Stimulated activated naive B cell treated with anti-CD40 and anti-IgM and Interleukin-4, amounts not matched to agents 10 μg/mL and 1 μg/mL and 100 μg/mL, for 72 hours (primary cell): ENCODE measurements around the gene HTR6.
A peak's percentile ranks its signal among the peaks of the same experiment; 100 is the strongest.

Experiments used
- ATAC-seq, 2 donors: fragments of 150-1000 bp; cut with Tn5 transposase; replicated peaks; 2 replicates each; pipeline ENCODE4 v1.10.0; 2021; ENCODE audit warnings: moderate library complexity in 1 of 2
- DNase-seq: peaks from one replicate; pipeline ENCODE4 v3.0.0; 2021
- H3K27ac Mint-ChIP-seq: one replicate; pipeline ENCODE4 v1.8.0; 2022; ENCODE audit warnings: mild to moderate bottlenecking, mixed read lengths
- H3K27me3 Mint-ChIP-seq, 2 donors: one replicate each; pipeline ENCODE4 v1.8.0; 2022; ENCODE audit warnings: mixed read lengths in 2 of 2
- H3K36me3 Mint-ChIP-seq, 2 donors: one replicate each; pipeline ENCODE4 v1.8.0; 2022; ENCODE audit warnings: mixed read lengths in 2 of 2, mild to moderate bottlenecking in 1 of 2
- H3K4me1 Mint-ChIP-seq, 2 donors: one replicate each; pipeline ENCODE4 v1.8.0; 2022; ENCODE audit warnings: mixed read lengths in 2 of 2, mild to moderate bottlenecking in 1 of 2
- H3K4me3 Mint-ChIP-seq, 2 donors: one replicate each; pipeline ENCODE4 v1.8.0; 2022; ENCODE audit warnings: mild to moderate bottlenecking in 2 of 2, mixed read lengths in 2 of 2, moderate library complexity in 1 of 2
- H3K9me3 Mint-ChIP-seq, 2 donors: one replicate each; pipeline ENCODE4 v1.8.0; 2022; ENCODE audit warnings: mixed read lengths in 2 of 2, mild to moderate bottlenecking in 1 of 2

HTR6 gene

DNA sequence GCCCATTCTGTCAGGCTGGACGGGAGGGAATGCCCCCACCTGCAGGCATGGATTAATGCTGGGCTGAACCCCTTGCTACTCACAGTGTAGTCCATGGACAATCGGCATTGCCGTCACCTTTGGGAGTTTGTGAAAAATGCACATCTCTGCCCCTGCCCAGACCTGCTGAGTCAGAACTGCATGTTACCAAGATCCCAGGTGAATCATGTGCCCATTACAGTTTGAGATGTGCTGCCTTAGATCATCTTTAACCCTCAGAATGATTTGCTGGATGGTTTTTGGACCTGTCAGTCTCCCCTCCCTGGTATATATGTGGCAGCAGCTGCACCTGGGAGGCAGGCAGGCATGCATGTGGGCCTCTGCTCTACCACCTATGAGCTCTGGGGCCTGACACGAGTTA, 15.0 kb downstream of the HTR6 start:
- Mint-ChIP-seq H3K9me3 (no peaks in the 10 kb centered on the region), H3K36me3 (peaks cover under 1 to 5% of the 10 kb centered on the region in 2 donors), H3K4me1 (no peaks in the 10 kb centered on the region), H3K27me3 (peaks cover 12 to 15% of the 10 kb centered on the region in 2 donors), H3K27ac (no peak overlapping the region), H3K4me3 (no peak overlapping the region)
- no peak for DNase-seq
- no peak for ATAC-seq

GRCh38 chr1:19680644-19681043, 16.0 kb downstream of the HTR6 start:
- Mint-ChIP-seq H3K27me3 (peaks cover 2 to 11% of the 10 kb centered on the region in 2 donors), H3K4me3 (no peak overlapping the region), H3K9me3 (no peaks in the 10 kb centered on the region), H3K4me1 (no peaks in the 10 kb centered on the region), H3K36me3 (peaks cover 4 to 8% of the 10 kb centered on the region in 2 donors), H3K27ac (no peak overlapping the region)
- DNase-seq (no peak), ATAC-seq (no peak)

GRCh38 chr1:19682257-19682656, 17.6 kb downstream of the HTR6 start:
- Mint-ChIP-seq H3K4me3 (no peak overlapping the region), H3K4me1 (no peaks in the 10 kb centered on the region), H3K27ac (no peak overlapping the region), H3K36me3 (peaks cover 12 to 20% of the 10 kb centered on the region in 2 donors), H3K27me3 (no peaks in the 10 kb centered on the region), H3K9me3 (peaks cover 0 to 1% of the 10 kb centered on the region in 2 donors)
- DNase-seq (no peak), ATAC-seq (no peak)

- H3K9me3 Mint-ChIP-seq, result peaks cover 0 to 4% of the 10 kb centered on the region in 2 donors
- H3K27ac Mint-ChIP-seq, result no peak overlapping the region
- ATAC-seq (no peak), DNase-seq (no peak)
- peaks cover 18 to 26% of the 10 kb centered on the region in 2 donors for H3K36me3 Mint-ChIP-seq
- no peak overlapping the region for H3K4me3 Mint-ChIP-seq
- H3K27me3 Mint-ChIP-seq, result no peaks in the 10 kb centered on the region
- H3K4me1 Mint-ChIP-seq, result no peaks in the 10 kb centered on the region
Measured at GRCh38 chr1:19682901-19683300, 18.2 kb downstream of the HTR6 start.

DNA sequence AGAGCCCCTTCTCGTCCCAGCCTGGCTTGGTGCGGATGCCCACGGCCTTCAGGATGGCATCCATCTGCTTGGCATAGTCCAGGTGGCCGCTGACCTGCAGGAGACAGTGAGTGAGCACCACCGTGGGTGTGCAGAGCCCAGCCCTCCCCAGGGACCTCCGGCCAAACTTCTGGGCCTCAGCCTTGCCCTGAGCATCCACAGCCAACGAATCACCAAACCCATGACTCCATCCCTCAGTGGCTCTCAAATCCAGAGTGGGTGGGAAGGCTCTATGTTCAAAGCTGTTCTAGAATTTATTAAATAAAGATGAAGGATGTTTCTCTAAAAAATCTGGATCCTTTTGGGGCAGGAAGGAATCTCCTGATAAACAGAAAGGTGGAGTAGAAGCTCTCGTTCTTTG, 18.7 kb downstream of the HTR6 start:
- H3K27me3 Mint-ChIP-seq, result no peaks in the 10 kb centered on the region
- no peak for ATAC-seq
- H3K36me3 Mint-ChIP-seq, result peaks cover 22 to 31% of the 10 kb centered on the region in 2 donors
- DNase-seq, result no peak
- H3K4me1 Mint-ChIP-seq, result no peaks in the 10 kb centered on the region
- H3K9me3 Mint-ChIP-seq, result peaks cover 0 to 4% of the 10 kb centered on the region in 2 donors
- H3K27ac Mint-ChIP-seq, result no peak overlapping the region
- no peak overlapping the region for H3K4me3 Mint-ChIP-seq

GRCh38 chr1:19684677-19685076, 20.0 kb downstream of the HTR6 start:
- no peak overlapping the region for H3K4me3 Mint-ChIP-seq
- H3K27ac Mint-ChIP-seq, result no peak overlapping the region
- ATAC-seq, result no peak
- H3K27me3 Mint-ChIP-seq, result no peaks in the 10 kb centered on the region
- no peak for DNase-seq
- no peaks in the 10 kb centered on the region for H3K4me1 Mint-ChIP-seq
- H3K36me3 Mint-ChIP-seq, result peaks cover 32 to 43% of the 10 kb centered on the region in 2 donors
- H3K9me3 Mint-ChIP-seq, result peaks cover 4% of the 10 kb centered on the region in 2 donors

DNA sequence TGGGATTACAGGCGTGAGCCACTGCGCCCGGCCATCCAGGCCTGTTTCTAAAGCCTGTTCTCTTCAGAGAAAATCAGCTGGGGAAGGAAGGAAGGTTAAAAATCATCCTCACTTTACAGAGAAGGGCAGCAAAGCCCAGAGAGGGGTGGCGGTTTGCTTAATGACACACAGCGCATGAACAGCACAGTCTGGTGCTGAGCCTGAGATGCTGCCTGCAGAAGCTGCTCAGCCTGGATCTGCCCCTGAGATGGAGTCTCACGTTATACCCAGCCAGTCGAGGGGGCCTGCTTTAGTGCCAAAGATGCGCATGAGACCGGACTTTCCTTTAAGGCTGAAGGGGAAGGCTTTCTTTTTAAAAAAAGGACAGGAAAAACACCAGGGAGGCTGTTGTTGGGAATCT, 21.3 kb downstream of the HTR6 start:
- Mint-ChIP-seq H3K27ac (no peak overlapping the region), H3K36me3 (peaks cover 46 to 57% of the 10 kb centered on the region in 2 donors), H3K9me3 (peaks cover 7% of the 10 kb centered on the region in 2 donors), H3K4me3 (no peak overlapping the region), H3K4me1 (peaks cover 0 to 7% of the 10 kb centered on the region in 2 donors), H3K27me3 (no peaks in the 10 kb centered on the region)
- ATAC-seq (no peak), DNase-seq (no peak)

- no peak for ATAC-seq
Measured at GRCh38 chr1:19687414-19687813, 22.7 kb downstream of the HTR6 start.

GRCh38 chr1:19688041-19688842, 23.6 kb downstream of the HTR6 start:
- Mint-ChIP-seq H3K27me3 (no peaks in the 10 kb centered on the region), H3K27ac (no peak overlapping the region), H3K9me3 (peaks cover 7 to 8% of the 10 kb centered on the region in 2 donors), H3K4me1 (peaks cover 0 to 7% of the 10 kb centered on the region in 2 donors), H3K4me3 (no peak overlapping the region), H3K36me3 (peaks cover 57 to 65% of the 10 kb centered on the region in 2 donors)
- ATAC-seq (no peak), DNase-seq (no peak)

More at GRCh38 chr1:19687414-19687813, 22.7 kb downstream of the HTR6 start:
- Mint-ChIP-seq H3K4me3 (no peak overlapping the region), H3K4me1 (peaks cover 0 to 7% of the 10 kb centered on the region in 2 donors), H3K27ac (no peak overlapping the region), H3K9me3 (peaks cover 7 to 8% of the 10 kb centered on the region in 2 donors), H3K36me3 (peaks cover 57 to 66% of the 10 kb centered on the region in 2 donors), H3K27me3 (no peaks in the 10 kb centered on the region)
- DNase-seq, result no peak

GRCh38 chr1:19689085-19689757, 24.5 kb downstream of the HTR6 start:
- Mint-ChIP-seq H3K27ac (peak overlapping the region; percentile 37), H3K27me3 (no peaks in the 10 kb centered on the region), H3K4me1 (peaks cover 0 to 7% of the 10 kb centered on the region in 2 donors), H3K36me3 (peaks cover 58 to 70% of the 10 kb centered on the region in 2 donors), H3K9me3 (peaks cover 7 to 8% of the 10 kb centered on the region in 2 donors), H3K4me3 (no peak overlapping the region)
- no peak for DNase-seq
- no peak for ATAC-seq

GRCh38 chr1:19689856-19690255, 25.2 kb downstream of the HTR6 start:
- peak overlapping the region; percentile 25 for H3K27ac Mint-ChIP-seq
- H3K36me3 Mint-ChIP-seq, result peaks cover 62 to 75% of the 10 kb centered on the region in 2 donors
- H3K27me3 Mint-ChIP-seq, result no peaks in the 10 kb centered on the region
- peaks cover 0 to 7% of the 10 kb centered on the region in 2 donors for H3K4me1 Mint-ChIP-seq
- ATAC-seq (peak; percentile 61 to 66), DNase-seq (peak; percentile 26)
- no peak overlapping the region for H3K4me3 Mint-ChIP-seq
- H3K9me3 Mint-ChIP-seq, result peaks cover 7 to 8% of the 10 kb centered on the region in 2 donors

DNA sequence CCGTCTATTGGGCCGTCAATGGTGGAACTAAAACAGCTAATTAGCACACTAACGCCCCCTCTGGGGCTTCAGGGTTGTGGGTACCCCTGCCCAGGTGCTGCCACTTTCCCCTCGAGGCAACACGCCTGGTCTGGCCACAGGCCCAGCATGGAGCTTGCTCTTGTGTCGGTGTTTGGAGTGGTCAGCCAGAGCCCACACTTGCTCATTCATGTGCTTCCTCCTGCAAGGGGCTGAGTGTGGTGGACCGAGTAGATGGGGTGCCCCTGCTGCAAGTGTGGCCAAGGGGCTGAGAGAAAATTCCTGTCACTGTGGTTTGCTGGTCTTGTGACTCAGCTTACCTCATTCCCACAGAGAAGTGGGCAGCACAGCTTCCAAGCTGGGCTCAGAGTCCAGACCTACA, 25.7 kb downstream of the HTR6 start:
- Mint-ChIP-seq H3K4me1 (peaks cover 0 to 7% of the 10 kb centered on the region in 2 donors), H3K27ac (no peak overlapping the region), H3K36me3 (peaks cover 63 to 77% of the 10 kb centered on the region in 2 donors), H3K27me3 (no peaks in the 10 kb centered on the region), H3K4me3 (no peak overlapping the region), H3K9me3 (peaks cover 7 to 8% of the 10 kb centered on the region in 2 donors)
- ATAC-seq (no peak), DNase-seq (no peak)

DNA sequence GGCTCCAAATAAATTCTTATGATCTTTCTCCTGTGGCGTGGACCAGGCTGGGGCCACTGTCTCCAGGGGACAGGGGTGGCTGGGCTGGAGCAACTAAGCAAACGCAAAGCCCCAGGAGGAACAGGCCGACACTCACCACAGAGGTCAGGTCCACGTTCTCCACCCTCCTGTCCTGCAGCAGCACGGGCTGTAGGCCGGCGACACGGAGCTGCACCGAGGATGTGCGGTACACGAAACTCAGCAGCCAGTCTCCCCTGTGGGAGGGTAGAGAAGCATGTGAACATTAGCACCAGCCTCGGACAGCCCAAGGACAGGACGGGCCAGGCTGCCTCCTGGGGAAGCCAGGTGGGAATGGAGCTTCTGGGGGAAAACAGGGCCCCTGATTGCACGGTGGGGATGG, 29.6 kb downstream of the HTR6 start:
- DNase-seq (no peak), ATAC-seq (no peak)
- Mint-ChIP-seq H3K4me3 (no peak overlapping the region), H3K27me3 (no peaks in the 10 kb centered on the region), H3K4me1 (peaks cover 7 to 20% of the 10 kb centered on the region in 2 donors), H3K9me3 (peaks cover 7 to 9% of the 10 kb centered on the region in 2 donors), H3K36me3 (peaks cover 55 to 71% of the 10 kb centered on the region in 2 donors), H3K27ac (no peak overlapping the region)

- no peak overlapping the region for H3K27ac Mint-ChIP-seq
- peaks cover 48 to 63% of the 10 kb centered on the region in 2 donors for H3K36me3 Mint-ChIP-seq
- DNase-seq (no peak), ATAC-seq (no peak)
- peaks cover 3 to 4% of the 10 kb centered on the region in 2 donors for H3K9me3 Mint-ChIP-seq
- H3K4me3 Mint-ChIP-seq, result no peak overlapping the region
- peaks cover 7 to 13% of the 10 kb centered on the region in 2 donors for H3K4me1 Mint-ChIP-seq
- no peaks in the 10 kb centered on the region for H3K27me3 Mint-ChIP-seq
Measured at GRCh38 chr1:19695772-19696171, 31.1 kb downstream of the HTR6 start.
